GM18951 (cell line): Measurements from ENCODE around the gene HNRNPU.

Experiments used
- POLR2A ChIP-seq: IDR thresholded peaks from 4 replicates; pipeline ENCODE4 v1.6.1; 2011; ENCODE audit warnings: mild to moderate bottlenecking; ENCODE audit not compliant: insufficient read length, insufficient read depth; ENCODE audit errors: extremely low read depth
- in situ Hi-C: fragments of 300-500 bp; cut with MboI; formaldehyde crosslinking; loops from one replicate; pipeline ENCODE4 v1.12.0; 2022; ENCODE audit warnings: low sequenced_read_pairs, mixed read lengths, inconsistent platforms; ENCODE audit not compliant: unreplicated experiment

Gene HNRNPU

GRCh38 chr1:244869950-244870349 is 5.6 kb upstream of the HNRNPU start:
- in situ Hi-C loops, result loop anchor here (25.0 kb wide), 1 partner anchor 167 kb away; no protein-coding TSS in a partner anchor
- no peak for TF ChIP-seq POLR2A

- in situ Hi-C loops, result loop anchor here (25.0 kb wide), 1 partner anchor 168 kb away; no protein-coding TSS in a partner anchor
Measured at GRCh38 chr1:244869364-244869827, 5.1 kb upstream of the HNRNPU start.

GRCh38 chr1:244868484-244869363 is 4.4 kb upstream of the HNRNPU start:
- no peak for TF ChIP-seq POLR2A

More at GRCh38 chr1:244869364-244869827, 5.1 kb upstream of the HNRNPU start:
- TF ChIP-seq POLR2A, result no peak

DNA sequence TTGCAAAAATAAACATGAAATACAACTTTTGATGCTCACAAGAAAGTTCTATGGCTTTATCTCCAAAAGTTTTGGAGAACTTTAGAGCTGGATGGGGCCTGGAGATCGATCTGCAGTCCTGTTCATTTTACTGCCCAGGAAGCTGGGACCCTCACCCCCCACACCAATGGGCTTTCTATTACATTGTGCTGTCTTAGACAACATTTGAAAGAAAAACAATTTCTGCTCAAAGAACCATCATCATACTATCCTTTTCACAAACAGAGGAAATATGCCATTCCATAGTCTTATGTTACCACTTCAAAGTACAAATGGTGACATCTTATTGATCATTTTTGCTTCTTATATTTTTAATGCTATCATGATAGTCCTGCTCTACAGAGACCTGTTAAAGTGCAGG is 2.0 kb upstream of the HNRNPU start:
- in situ Hi-C loops, result loop anchor here (25.0 kb wide), 1 partner anchor 171 kb away; no protein-coding TSS in a partner anchor
- no peak for TF ChIP-seq POLR2A

More at GRCh38 chr1:244868484-244869363, 4.4 kb upstream of the HNRNPU start:
- in situ Hi-C loops, result loop anchor here (25.0 kb wide), 1 partner anchor 169 kb away; no protein-coding TSS in a partner anchor

- TF ChIP-seq POLR2A, result no peak
- in situ Hi-C loops, result loop anchor here (25.0 kb wide), 1 partner anchor 171 kb away; no protein-coding TSS in a partner anchor
Measured at GRCh38 chr1:244865820-244866219, 1.5 kb upstream of the HNRNPU start.

DNA sequence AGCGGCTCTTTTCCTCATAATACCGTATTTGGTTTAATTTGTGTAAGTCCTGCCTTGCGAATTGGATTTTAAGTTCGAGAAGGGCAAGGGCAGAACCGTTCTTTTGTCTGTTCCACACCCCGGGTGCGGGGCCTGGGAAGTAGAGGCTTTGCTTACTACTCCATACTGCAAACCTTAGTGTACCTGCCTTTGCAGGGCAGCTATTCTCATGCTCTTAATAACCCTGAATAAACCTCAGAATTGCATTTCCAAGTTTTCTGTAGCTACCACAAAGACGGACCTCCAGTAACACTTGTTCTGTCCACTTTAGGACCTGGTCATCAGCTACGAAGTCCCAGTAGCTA is 657 bp upstream of the HNRNPU start:
- no peak for TF ChIP-seq POLR2A
- in situ Hi-C loops, result loop anchor here (25.0 kb wide), 1 partner anchor 172 kb away; no protein-coding TSS in a partner anchor

GRCh38 chr1:244863491-244864252 is 671 bp downstream of the HNRNPU start:
- in situ Hi-C loops, result loop anchor here (25.0 kb wide), 1 partner anchor 174 kb away; no protein-coding TSS in a partner anchor
- peak; percentile 24 for TF ChIP-seq POLR2A

- in situ Hi-C loops, result loop anchor here (25.0 kb wide), 1 partner anchor 174 kb away; no protein-coding TSS in a partner anchor
- TF ChIP-seq POLR2A, result peak; percentile 63
Measured at GRCh38 chr1:244862699-244863490, 1.4 kb downstream of the HNRNPU start.

DNA sequence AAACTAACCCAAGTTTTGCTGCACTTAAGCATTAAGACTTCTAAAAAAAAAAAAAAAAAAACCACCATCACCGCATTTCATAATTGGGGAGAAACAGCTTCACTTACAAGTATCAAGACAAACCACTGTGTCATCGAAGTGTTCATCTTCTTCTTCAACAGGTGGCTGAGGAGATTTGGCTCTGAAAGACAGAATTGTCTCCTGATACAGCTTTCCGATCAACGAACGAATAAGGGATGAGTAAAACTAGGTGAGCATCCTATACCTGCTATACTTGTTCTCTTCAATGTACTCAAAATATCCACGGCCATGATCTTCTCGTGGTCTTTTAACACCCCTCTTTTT is 2.0 kb downstream of the HNRNPU start:
- TF ChIP-seq POLR2A, result no peak
- in situ Hi-C loops, result loop anchor here (25.0 kb wide), 1 partner anchor 175 kb away; no protein-coding TSS in a partner anchor

GRCh38 chr1:244861683-244862082 is 2.7 kb downstream of the HNRNPU start:
- TF ChIP-seq POLR2A, result no peak

DNA sequence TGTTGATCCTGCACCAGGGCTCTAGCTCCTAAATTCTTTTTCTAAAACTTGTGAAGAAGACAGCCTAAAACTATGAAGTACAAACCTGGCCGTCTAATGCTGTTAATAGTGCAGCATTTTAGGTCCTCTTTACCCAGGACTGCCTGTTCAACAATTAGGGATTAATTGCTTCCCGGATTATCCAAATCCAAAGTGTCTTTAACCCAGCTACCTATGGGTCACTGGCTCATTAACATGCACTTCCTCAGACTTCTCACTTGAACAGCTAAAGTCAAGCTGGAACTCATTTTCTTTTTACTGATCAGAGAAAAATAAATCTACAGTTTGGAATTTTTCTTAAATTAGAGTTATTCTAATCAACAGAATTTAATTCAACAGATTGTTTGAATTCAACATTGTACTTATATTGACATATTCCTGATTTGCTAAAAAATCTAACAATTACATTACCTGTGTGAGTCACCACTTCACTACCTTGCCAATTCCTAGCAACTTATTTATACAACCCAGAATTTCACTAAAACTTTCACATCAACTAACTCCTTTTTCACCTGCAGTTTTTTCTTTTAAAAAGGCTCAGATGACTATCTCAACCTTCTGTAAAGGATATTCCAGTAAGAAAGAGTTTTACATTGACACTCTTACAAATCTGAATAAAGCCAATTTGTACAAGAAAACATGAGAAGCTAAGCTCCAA is 3.3 kb downstream of the HNRNPU start:
- TF ChIP-seq POLR2A, result no peak

More at GRCh38 chr1:244861683-244862082, 2.7 kb downstream of the HNRNPU start:
- in situ Hi-C loops, result loop anchor here (25.0 kb wide), 1 partner anchor 176 kb away; no protein-coding TSS in a partner anchor

More for the DNA sequence above, 3.3 kb downstream of the HNRNPU start:
- in situ Hi-C loops, result loop anchor here (25.0 kb wide), 1 partner anchor 176 kb away; no protein-coding TSS in a partner anchor
